Activated T-cell treated with anti-CD3 and anti-CD28 coated beads, Interleukin-2, amount 50 U/mL, for 72 hours (primary cell): ENCODE data around the gene UGT1A6. TPM values are rescaled to one million over a fixed set of nuclear protein-coding genes. Genes with fewer than 3 reads are reported as not detected.

Source experiments
- ATAC-seq, 2 donors: fragments of 150-1000 bp; cut with Tn5 transposase; replicated peaks in 1 of 2; 2 replicates each; pipeline ENCODE4 v1.10.0; 2021; ENCODE audit warnings: moderate library complexity in 2 of 2, mild to moderate bottlenecking in 1 of 2
- DNase-seq, 2 donors: peaks; one replicate each; pipeline ENCODE4 v3.0.0; 2021 to 2022; ENCODE audit warnings: mixed read lengths in 1 of 2
- H3K27ac Mint-ChIP-seq: one replicate; pipeline ENCODE4 v1.8.0; 2022; ENCODE audit warnings: mild to moderate bottlenecking, moderate library complexity, mixed read lengths
- H3K27me3 Mint-ChIP-seq: one replicate; pipeline ENCODE4 v1.8.0; 2022; ENCODE audit warnings: low read depth, mixed read lengths
- H3K36me3 Mint-ChIP-seq, 2 donors: one replicate each; pipeline ENCODE4 v1.8.0; 2022; ENCODE audit warnings: mixed read lengths in 2 of 2, mild to moderate bottlenecking in 1 of 2; ENCODE audit not compliant: insufficient read depth in 2 of 2
- H3K4me1 Mint-ChIP-seq: one replicate; pipeline ENCODE4 v1.8.0; 2022; ENCODE audit warnings: low read depth, mixed read lengths
- H3K4me3 Mint-ChIP-seq, 2 donors: one replicate each; pipeline ENCODE4 v1.8.0; 2022; ENCODE audit warnings: mild to moderate bottlenecking in 2 of 2, mixed read lengths in 2 of 2, moderate library complexity in 2 of 2
- H3K9me3 Mint-ChIP-seq, 2 donors: one replicate each; pipeline ENCODE4 v1.8.0; 2022; ENCODE audit warnings: mixed read lengths in 2 of 2
- total RNA-seq, 2 donors: library from RNA; stranded (reverse); gene quantifications; one replicate each; pipeline ENCODE4 v1.2.3, GENCODE V29; 2022

Gene UGT1A6
- total RNA-seq, 2 donors from 2014 or later = not detected

DNA sequence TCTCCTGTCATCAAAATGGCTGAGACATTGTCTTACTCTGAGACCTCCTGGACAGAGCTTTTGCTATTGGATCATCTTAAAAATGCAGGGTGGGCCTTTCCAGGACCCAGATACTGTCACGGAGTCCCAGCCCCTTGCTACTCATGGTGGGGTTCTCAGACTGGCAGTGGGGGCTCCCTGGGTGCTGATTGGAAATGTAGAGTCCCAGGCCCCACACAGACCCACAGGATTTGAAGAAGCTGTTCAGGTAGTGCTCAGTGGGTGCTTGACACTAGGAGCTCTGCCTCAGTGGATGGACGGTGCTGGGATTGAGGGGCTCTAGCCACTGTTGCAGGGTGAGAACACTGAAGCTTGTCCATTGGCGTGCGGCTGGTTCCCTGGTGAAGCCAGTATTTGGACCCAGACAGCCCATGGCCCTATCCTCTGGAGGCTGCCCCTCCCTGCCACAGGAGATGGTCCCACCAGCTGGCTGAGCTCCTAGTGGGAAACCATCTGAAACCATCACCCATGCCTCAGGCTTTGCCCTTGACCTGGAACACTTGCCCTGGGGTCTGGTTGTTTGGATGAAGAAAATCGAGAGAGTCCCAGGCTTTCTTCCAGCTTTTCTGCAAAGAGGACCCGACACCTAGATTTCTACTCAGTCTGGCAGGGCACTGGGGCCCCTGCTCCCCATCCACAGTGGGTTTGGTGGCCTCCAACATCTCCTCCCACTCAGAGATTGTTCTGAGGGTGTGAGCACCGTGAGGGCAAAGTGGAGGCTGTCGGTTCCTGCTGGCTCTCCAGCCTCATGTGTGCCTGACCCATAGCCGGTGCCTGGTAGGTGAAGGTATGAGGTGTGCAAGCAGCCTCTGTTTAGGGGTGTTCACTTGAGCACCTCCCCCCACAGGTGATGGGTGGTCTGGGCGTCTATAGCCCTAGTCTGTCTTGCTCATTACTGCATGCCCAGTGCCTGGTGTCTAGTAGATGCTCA lies 115.6 kb downstream of the UGT1A6 start:
- ATAC-seq = no peak
- Mint-ChIP-seq H3K27me3 (peaks cover 8% of the 10 kb centered on the region), H3K27ac (no peak overlapping the region), H3K4me1 (no peaks in the 10 kb centered on the region), H3K4me3 (no peak overlapping the region), H3K9me3 (no peaks in the 10 kb centered on the region), H3K36me3 (no peaks in the 10 kb centered on the region)
- no peak for DNase-seq

DNA sequence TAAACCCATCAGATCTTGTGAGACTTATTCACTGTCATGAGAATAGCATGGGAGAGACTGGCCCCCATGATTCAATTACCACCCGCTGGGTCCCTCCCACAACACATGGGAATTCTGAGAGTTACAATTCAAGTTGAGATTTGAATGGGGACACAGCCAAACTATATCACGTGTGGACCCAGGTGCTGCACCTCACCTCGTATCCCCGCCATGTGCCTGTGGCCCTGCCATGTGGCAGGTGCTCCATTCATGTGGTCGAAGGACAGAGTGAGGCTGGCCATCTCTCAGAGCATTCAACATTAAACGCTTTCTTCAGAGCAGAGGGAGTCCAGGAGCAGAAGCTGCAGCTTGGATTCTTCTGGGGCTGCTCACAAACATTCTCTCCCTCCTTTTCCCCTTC lies 117.7 kb downstream of the UGT1A6 start:
- H3K36me3 Mint-ChIP-seq = no peaks in the 10 kb centered on the region
- no peak overlapping the region for H3K4me3 Mint-ChIP-seq
- ATAC-seq (no peak), DNase-seq (no peak)
- H3K27me3 Mint-ChIP-seq = peaks cover 4% of the 10 kb centered on the region
- no peaks in the 10 kb centered on the region for H3K4me1 Mint-ChIP-seq
- no peaks in the 10 kb centered on the region for H3K9me3 Mint-ChIP-seq
- no peak overlapping the region for H3K27ac Mint-ChIP-seq

DNA sequence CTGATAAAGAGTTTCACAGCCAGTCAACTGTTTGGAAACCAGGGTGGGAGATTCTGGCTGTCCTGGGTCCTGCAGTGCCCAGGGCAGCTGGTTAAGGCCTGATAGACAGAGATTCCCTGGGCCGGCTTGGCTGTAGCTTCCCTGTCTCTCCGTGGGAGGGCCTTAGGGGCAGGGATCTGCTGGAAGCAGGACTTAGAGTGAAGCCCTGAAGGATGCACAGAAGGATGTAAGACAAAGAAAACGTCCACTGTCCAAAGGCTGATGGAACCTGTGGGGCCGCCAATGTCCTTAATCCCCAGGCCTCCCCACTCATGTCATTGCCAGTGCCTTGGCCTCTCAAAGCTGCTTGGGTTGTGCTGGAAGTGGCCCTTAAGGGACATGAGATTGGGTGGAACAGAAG lies 118.4 kb downstream of the UGT1A6 start:
- no peak overlapping the region for H3K27ac Mint-ChIP-seq
- peaks cover 10% of the 10 kb centered on the region for H3K27me3 Mint-ChIP-seq
- ATAC-seq (no peak), DNase-seq (no peak)
- no peaks in the 10 kb centered on the region for H3K4me1 Mint-ChIP-seq
- no peak overlapping the region for H3K4me3 Mint-ChIP-seq
- no peaks in the 10 kb centered on the region for H3K36me3 Mint-ChIP-seq
- no peaks in the 10 kb centered on the region for H3K9me3 Mint-ChIP-seq

DNA sequence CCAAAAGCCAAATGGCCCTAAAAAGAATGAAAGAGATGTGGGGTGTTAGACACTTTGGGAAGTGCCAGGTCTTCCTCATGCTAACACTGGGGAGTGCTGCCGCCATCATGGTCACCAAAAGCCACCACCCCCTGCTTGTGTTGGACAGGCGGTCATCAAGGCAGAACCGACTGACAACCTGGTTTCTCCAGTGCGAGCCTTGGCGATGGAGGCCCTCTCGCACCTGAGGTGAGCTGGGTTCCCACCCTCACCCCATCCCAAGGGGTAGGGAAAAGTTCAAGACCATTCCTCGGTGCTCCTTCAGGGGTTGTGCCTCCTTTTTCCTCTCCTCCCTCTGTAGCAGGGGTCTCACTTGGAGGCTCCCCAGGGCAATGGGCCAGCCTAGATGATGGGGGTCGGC lies 119.0 kb downstream of the UGT1A6 start:
- no peaks in the 10 kb centered on the region for H3K9me3 Mint-ChIP-seq
- H3K27ac Mint-ChIP-seq = no peak overlapping the region

DNA sequence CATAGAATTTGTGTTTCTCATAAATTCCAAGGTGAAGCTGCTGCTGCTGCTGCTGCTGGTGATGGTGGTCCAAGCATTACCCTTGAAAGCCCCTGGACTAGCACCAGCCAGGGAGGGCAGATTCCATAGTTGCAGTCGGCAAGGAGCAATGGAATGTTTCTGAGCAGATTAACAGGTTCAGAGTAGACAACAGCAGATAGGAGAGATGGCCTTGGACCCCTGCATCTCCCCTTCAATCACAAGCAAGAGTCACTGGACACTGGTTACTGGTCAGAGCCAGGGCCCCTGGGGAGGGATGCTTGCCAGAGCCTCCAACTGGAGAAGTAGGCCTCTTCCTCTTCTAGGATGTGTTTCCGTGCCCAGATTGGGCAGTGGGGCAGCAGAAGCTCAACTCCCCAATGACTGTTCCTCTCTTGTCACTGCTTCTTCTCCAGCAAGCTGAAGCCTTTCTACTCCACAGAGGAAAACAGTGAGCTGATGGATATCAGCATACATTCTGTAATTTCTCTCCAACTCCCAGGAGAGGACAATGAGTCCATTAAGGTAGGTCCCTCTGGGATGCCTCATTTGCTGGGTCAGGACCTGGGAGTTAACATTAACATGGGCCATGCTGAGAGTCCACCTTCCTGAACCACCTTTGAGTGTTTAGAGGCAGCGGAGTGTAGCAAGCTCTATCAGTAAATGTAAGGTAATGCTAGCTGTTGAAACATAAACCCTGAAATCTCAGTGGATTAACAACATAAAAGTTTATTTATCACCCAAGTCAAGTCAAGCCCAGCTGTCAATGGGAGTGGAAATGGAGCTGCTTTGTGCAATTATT lies 120.8 kb downstream of the UGT1A6 start:
- Mint-ChIP-seq H3K4me3 (no peak overlapping the region), H3K27ac (no peak overlapping the region), H3K36me3 (no peaks in the 10 kb centered on the region), H3K27me3 (peaks cover 10% of the 10 kb centered on the region), H3K4me1 (no peaks in the 10 kb centered on the region), H3K9me3 (no peaks in the 10 kb centered on the region)
- no peak for DNase-seq
- no peak for ATAC-seq

More for the DNA sequence above, 119.0 kb downstream of the UGT1A6 start:
- no peak for ATAC-seq
- no peak overlapping the region for H3K4me3 Mint-ChIP-seq
- H3K4me1 Mint-ChIP-seq = no peaks in the 10 kb centered on the region
- H3K36me3 Mint-ChIP-seq = no peaks in the 10 kb centered on the region
- peaks cover 10% of the 10 kb centered on the region for H3K27me3 Mint-ChIP-seq
- no peak for DNase-seq

DNA sequence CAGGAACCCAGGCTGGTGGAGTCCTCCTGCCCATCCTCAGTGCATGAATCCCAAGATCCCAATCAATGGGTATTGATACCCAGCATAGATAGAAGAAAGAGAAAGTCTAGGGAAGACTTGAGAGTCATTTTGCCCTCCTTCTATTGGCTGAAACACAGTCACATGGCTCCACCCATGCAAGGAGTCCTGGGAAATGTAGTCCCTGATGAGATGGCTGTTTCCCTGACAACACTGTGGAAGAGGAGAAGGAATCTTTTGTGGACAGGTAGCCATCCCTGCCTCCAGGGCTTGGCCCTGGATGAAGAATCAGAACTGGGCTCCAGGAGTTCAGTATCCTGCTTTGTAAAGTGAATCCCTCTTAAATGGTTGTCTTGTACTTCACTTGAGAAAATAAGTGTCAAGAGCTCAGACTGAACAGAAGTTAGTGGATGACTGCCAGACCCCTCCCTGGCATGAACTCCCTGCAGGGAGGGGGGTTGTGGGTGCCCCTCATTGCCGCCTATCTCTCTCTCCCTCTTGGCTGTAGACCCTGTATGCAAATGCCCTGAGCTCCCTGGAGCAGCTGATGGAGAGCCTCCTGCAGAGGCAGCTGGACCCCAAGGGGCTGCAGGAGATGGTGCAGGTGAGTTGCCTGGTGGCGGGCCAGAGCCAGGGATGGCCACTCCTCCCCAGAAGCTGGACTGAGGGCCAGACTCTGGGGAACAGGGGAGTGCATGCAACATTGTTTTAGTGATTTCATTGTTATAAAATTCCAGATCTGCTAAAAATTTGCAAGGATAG lies 121.6 kb downstream of the UGT1A6 start:
- ATAC-seq (no peak), DNase-seq (no peak)
- H3K4me3 Mint-ChIP-seq = no peak overlapping the region
- H3K27me3 Mint-ChIP-seq = peaks cover 10% of the 10 kb centered on the region
- no peak overlapping the region for H3K27ac Mint-ChIP-seq
- no peaks in the 10 kb centered on the region for H3K36me3 Mint-ChIP-seq
- no peaks in the 10 kb centered on the region for H3K9me3 Mint-ChIP-seq
- no peaks in the 10 kb centered on the region for H3K4me1 Mint-ChIP-seq

DNA sequence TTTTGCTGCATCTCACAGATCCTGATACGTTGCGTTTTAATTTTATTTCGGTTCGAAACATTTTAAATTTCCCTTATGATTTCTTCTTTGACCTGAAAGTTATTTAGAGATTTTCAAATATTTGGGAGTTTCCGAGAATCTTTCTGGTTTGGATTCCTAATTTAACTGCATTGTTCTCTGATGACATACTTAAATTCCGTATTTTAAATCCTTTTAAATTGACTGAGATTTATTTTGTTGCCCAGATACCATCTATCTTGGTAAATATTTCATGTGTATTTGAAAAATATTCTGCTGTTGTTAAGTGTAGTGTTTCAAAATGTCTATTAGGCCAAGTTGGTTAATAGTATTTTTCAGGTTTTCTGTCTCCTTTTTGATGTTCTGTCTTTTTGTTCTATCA lies 123.2 kb downstream of the UGT1A6 start:
- H3K4me3 Mint-ChIP-seq = no peak overlapping the region
- H3K4me1 Mint-ChIP-seq = no peaks in the 10 kb centered on the region

DNA sequence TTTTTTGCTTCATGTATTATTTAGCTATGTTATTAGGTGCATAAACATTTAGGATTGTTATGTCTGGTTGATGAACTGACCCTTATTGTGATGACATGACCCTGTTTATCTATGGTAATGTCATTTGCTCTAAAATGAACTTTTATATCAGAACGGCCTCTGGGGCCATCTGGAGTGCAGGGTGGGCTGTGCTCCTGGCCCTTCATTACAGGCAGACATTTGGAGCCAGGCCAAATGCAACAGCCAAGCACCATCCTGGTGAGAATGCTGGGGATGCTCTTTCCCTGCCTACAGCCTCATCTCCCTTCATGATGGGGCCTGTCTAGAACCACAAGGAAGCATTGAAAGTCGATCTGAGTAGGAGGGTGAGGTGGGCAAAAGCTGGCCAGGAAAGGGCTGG lies 123.6 kb downstream of the UGT1A6 start:
- no peaks in the 10 kb centered on the region for H3K9me3 Mint-ChIP-seq
- H3K4me1 Mint-ChIP-seq = no peaks in the 10 kb centered on the region
- no peak overlapping the region for H3K4me3 Mint-ChIP-seq
- DNase-seq (no peak), ATAC-seq (no peak)
- H3K27me3 Mint-ChIP-seq = peaks cover 10% of the 10 kb centered on the region
- H3K36me3 Mint-ChIP-seq = no peaks in the 10 kb centered on the region
- H3K27ac Mint-ChIP-seq = no peak overlapping the region

More for the DNA sequence above, 123.2 kb downstream of the UGT1A6 start:
- no peaks in the 10 kb centered on the region for H3K9me3 Mint-ChIP-seq
- H3K27ac Mint-ChIP-seq = no peak overlapping the region
- H3K36me3 Mint-ChIP-seq = no peaks in the 10 kb centered on the region
- no peak for ATAC-seq
- peaks cover 10% of the 10 kb centered on the region for H3K27me3 Mint-ChIP-seq
- DNase-seq = no peak

DNA sequence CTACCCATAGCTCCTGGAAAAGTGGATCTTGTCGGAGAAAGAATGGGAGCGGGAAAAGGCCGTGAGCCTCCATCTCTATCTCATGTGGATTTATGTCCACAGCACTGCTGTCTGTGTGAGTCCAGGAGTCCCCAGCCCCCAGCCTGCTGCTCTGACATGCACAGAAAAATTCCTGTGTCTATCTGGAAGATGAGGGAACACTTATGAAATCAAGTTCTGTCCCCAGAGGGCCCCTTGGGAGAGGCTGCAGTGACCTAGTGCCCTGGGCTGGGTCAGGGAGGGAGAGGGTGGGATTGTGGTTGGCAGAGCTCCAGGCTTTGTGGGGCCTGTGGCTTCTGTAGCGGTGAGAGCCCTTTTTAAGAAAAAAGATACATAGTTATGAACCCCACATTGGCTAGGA lies 124.1 kb downstream of the UGT1A6 start:
- H3K4me3 Mint-ChIP-seq = no peak overlapping the region
- ATAC-seq (no peak), DNase-seq (no peak)

DNA sequence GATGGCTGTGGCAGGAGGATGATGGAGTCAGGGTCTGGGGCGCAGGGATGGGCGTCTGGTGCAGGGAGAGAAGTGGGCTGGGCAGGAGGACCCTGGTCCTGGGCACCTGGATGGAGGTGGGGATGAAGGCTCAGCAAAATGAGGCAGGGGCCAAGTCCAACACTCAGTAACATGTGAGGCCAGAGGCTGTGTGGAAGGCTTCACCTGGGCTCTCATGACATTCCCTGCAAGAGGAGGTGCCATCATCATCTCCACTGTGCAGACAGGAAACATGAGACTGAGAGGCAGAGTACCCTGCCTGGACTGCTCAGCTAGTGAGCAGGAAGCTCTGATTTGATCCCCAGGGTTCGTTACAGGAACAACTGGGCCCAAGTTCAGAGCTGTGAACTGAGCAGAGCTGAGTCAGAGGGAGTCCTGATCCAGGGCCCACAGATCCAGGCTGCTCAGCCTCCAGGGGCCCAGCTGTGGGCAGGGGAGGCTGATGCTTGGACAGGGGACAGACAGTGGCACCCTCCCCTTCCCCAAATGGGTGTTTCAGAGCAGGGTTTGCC lies 124.7 kb downstream of the UGT1A6 start:
- Mint-ChIP-seq H3K27me3 (peaks cover 10% of the 10 kb centered on the region), H3K4me3 (no peak overlapping the region), H3K9me3 (no peaks in the 10 kb centered on the region), H3K36me3 (no peaks in the 10 kb centered on the region), H3K4me1 (no peaks in the 10 kb centered on the region), H3K27ac (no peak overlapping the region)
- ATAC-seq (no peak), DNase-seq (no peak)

More for the DNA sequence above, 124.1 kb downstream of the UGT1A6 start:
- Mint-ChIP-seq H3K4me1 (no peaks in the 10 kb centered on the region), H3K27me3 (peaks cover 10% of the 10 kb centered on the region), H3K9me3 (no peaks in the 10 kb centered on the region), H3K36me3 (no peaks in the 10 kb centered on the region), H3K27ac (no peak overlapping the region)

DNA sequence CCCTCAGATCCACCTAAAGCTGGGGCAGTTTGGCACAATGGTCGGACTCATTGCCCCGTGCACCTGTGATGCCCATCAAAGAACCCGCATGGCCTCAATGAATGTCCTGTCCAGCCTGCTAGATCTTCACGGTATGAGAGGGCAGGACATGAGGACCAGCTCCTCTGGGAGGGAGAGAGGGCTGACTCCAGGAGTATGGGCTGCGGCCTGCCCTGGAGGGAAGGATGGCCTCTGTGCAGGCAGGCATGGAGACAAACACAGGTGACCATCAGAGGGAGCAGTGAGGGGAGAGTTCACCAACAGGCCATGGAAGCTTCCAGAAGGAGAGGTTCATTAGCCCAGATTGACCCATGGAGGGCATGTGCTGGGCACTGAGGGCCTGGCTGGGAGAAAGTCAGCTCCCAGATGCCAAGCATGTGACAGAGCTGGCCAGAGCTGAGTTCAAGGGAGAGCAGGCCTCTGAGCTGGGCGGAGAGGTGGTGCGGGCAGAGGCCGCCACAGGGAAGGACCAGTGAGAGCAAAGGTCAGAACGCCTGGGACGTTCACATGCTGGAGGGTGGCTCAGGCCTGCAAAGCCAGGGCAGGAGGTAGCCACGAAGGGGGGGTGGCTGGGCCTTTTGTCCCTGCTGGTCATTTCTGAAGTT lies 125.4 kb downstream of the UGT1A6 start:
- Mint-ChIP-seq H3K9me3 (no peaks in the 10 kb centered on the region), H3K27ac (no peak overlapping the region), H3K4me3 (no peak overlapping the region), H3K4me1 (no peaks in the 10 kb centered on the region), H3K36me3 (no peaks in the 10 kb centered on the region), H3K27me3 (peaks cover 10% of the 10 kb centered on the region)
- ATAC-seq (no peak), DNase-seq (no peak)
